GM23338 (cell line): ENCODE measurements around the gene GPC2. TPM values are rescaled to one million over a fixed set of nuclear protein-coding genes. Genes with fewer than 3 reads are reported as not detected.

Experiments used
- CREB1 ChIP-seq: fragments of 250-450 bp; sonication (Bioruptor Pico); IDR thresholded peaks from 2 replicates; pipeline ENCODE4 v1.5.0; 2020; ENCODE audit warnings: low read depth, mild to moderate bottlenecking, moderate library complexity
- EZH2 ChIP-seq: fragments of 200-600 bp; sonication (generic); IDR thresholded peaks from one replicate; pipeline ENCODE4 v1.8.0; 2017; ENCODE audit warnings: antibody characterized with exemption, mild to moderate bottlenecking, low read depth; ENCODE audit not compliant: unreplicated experiment
- REST ChIP-seq: IDR thresholded peaks from one replicate; pipeline ENCODE4 v1.6.1; 2018; ENCODE audit warnings: antibody characterized with exemption; ENCODE audit not compliant: unreplicated experiment
- ZNF462 ChIP-seq: fragments of 250-450 bp; sonication (Bioruptor Pico); IDR thresholded peaks from 2 replicates; pipeline ENCODE4 v1.5.0; 2020; ENCODE audit warnings: mild to moderate bottlenecking, moderate library complexity
- polyA plus RNA-seq: library from polyadenylated mRNA; unstranded; fragments of >200 nt; fragmentation: Nextera tagmentation; extraction: Ambion mirVana; gene quantifications from 2 replicates; pipeline ENCODE4 v1.2.1, GENCODE V29; 2016
- total RNA-seq: library from RNA; depleted of rRNA; stranded (reverse); fragments of >200 nt; shearing (Covaris generic); gene quantifications from 2 replicates; pipeline ENCODE4 v1.2.3, GENCODE V29; 2014

GPC2 gene
- total and polyA plus RNA-seq, 2 experiments from 2014 or later: 10.7 to 48.8 TPM

DNA sequence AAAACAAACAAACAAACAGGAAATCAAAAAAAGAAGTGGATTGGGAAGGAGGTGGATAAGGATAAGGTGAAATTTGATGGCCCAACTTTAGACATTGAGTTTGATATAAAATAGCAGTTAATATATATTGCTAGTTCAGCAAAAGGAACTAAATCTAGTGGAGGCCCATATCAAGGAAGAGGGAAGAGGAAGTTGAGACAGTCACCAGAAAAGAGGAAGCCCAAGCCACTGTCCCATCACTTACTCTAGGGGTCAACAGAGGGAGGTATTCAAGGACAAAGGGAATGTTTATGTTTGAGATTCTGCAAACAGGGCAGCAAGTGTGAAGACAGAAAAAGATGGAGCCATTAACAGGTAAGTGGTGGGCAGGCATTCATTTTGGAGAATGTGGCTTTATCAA, 24.8 kb downstream of the GPC2 start (continued):
- TF ChIP-seq ZNF462 (no peak), CREB1 (CRISPR knock-in tag) (no peak), REST (no peak), EZH2 (no peak)
